WTC11 (cell line): ENCODE data around the gene ARHGEF25.

Experiments
- FOXK1 ChIP-seq: sonication (generic); formaldehyde crosslinking; IDR thresholded peaks from 2 replicates; pipeline ENCODE4 v1.8.0; 2022; ENCODE audit warnings: mild to moderate bottlenecking, moderate library complexity, missing genetic modification reagents
- NFE2L1 ChIP-seq: sonication (generic); formaldehyde crosslinking; IDR thresholded peaks from 2 replicates; pipeline ENCODE4 v1.8.1; 2023; ENCODE audit warnings: missing genetic modification reagents
- NR3C1 ChIP-seq: sonication (generic); formaldehyde crosslinking; conservative IDR thresholded peaks from 2 replicates; pipeline ENCODE4 v1.8.1; 2023; ENCODE audit warnings: low read depth, mild to moderate bottlenecking, missing genetic modification reagents
- SMAD3 ChIP-seq: sonication (generic); formaldehyde crosslinking; IDR thresholded peaks from 2 replicates; pipeline ENCODE4 v1.8.0; 2022; ENCODE audit warnings: missing genetic modification reagents, mild to moderate bottlenecking, borderline replicate concordance
- TCF7 ChIP-seq: sonication (generic); formaldehyde crosslinking; IDR thresholded peaks from 2 replicates; pipeline ENCODE4 v1.8.0; 2022; ENCODE audit warnings: mild to moderate bottlenecking, low read depth, missing genetic modification reagents, moderate library complexity
- ZBTB43 ChIP-seq: sonication (generic); formaldehyde crosslinking; IDR thresholded peaks from 2 replicates; pipeline ENCODE4 v1.8.1; 2023; ENCODE audit warnings: mild to moderate bottlenecking, missing genetic modification reagents
- ZNF671 ChIP-seq: fragments of 250-450 bp; sonication (Bioruptor Pico); IDR thresholded peaks from 2 replicates; pipeline ENCODE4 v1.8.0; 2021; ENCODE audit warnings: mild to moderate bottlenecking
- TF ChIP-seq, protein P1 (sequence below): fragments of 200-600 bp; IDR thresholded peaks from 2 replicates; pipeline ENCODE4 v1.8.0; 2022; ENCODE audit warnings: antibody characterized with exemption
- TF ChIP-seq, protein P2 (sequence below): sonication (generic); formaldehyde crosslinking; IDR thresholded peaks from 2 replicates; pipeline ENCODE4 v1.8.0; 2023; ENCODE audit warnings: mild to moderate bottlenecking, missing genetic modification reagents

DNA sequence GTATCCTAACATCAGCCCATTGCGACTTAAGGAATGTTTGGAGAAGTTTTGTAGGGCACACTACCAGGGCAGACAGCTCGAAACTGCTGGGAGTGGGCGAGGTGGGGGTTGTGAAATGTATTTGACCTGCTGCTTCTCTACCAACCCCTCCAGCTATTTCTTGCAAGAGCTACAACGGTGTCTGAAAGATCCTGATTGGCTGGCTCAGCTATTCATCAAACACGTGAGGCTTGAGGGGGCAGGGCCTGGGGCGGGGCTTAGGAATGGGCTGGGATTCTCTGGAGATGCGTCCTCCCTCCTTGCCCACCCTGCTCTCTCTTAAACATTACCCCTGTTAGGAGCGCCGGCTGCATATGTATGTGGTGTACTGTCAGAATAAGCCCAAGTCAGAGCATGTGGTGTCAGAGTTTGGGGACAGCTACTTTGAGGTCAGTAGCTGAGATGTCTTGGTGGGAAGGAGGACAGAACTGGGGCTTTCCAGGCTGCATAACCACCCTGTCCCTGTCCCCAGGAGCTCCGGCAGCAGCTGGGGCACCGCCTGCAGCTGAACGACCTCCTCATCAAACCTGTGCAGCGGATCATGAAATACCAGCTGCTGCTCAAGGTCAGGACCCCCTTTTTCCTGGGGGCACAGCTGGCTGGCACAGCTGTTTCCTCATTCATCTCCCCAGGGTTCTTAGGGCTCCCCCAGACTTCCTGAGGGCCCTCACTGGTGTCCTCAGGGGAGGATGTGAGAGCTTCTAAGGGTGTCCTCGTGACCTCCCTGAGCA lies 3.1 kb downstream of the ARHGEF25 start:
- TF ChIP-seq, protein P1, sequence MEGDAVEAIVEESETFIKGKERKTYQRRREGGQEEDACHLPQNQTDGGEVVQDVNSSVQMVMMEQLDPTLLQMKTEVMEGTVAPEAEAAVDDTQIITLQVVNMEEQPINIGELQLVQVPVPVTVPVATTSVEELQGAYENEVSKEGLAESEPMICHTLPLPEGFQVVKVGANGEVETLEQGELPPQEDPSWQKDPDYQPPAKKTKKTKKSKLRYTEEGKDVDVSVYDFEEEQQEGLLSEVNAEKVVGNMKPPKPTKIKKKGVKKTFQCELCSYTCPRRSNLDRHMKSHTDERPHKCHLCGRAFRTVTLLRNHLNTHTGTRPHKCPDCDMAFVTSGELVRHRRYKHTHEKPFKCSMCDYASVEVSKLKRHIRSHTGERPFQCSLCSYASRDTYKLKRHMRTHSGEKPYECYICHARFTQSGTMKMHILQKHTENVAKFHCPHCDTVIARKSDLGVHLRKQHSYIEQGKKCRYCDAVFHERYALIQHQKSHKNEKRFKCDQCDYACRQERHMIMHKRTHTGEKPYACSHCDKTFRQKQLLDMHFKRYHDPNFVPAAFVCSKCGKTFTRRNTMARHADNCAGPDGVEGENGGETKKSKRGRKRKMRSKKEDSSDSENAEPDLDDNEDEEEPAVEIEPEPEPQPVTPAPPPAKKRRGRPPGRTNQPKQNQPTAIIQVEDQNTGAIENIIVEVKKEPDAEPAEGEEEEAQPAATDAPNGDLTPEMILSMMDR: no peak
- TF ChIP-seq SMAD3 (CRISPR knock-in tag) (no peak), ZBTB43 (no peak), ZNF671 (CRISPR knock-in tag) (no peak), TCF7 (CRISPR knock-in tag) (no peak), NR3C1 (no peak), NFE2L1 (no peak), FOXK1 (CRISPR knock-in tag) (no peak)
- TF ChIP-seq, protein P2, sequence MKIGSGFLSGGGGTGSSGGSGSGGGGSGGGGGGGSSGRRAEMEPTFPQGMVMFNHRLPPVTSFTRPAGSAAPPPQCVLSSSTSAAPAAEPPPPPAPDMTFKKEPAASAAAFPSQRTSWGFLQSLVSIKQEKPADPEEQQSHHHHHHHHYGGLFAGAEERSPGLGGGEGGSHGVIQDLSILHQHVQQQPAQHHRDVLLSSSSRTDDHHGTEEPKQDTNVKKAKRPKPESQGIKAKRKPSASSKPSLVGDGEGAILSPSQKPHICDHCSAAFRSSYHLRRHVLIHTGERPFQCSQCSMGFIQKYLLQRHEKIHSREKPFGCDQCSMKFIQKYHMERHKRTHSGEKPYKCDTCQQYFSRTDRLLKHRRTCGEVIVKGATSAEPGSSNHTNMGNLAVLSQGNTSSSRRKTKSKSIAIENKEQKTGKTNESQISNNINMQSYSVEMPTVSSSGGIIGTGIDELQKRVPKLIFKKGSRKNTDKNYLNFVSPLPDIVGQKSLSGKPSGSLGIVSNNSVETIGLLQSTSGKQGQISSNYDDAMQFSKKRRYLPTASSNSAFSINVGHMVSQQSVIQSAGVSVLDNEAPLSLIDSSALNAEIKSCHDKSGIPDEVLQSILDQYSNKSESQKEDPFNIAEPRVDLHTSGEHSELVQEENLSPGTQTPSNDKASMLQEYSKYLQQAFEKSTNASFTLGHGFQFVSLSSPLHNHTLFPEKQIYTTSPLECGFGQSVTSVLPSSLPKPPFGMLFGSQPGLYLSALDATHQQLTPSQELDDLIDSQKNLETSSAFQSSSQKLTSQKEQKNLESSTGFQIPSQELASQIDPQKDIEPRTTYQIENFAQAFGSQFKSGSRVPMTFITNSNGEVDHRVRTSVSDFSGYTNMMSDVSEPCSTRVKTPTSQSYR (CRISPR knock-in tag): no peak
